CD4-positive, alpha-beta memory T cell (primary cell): ENCODE measurements around the gene CFAP68. TPM values are rescaled to one million over a fixed set of nuclear protein-coding genes. Genes with fewer than 3 reads are reported as not detected.

Experiments used
- CTCF ChIA-PET: fragments of 350-600 bp; sonication (Branson Sonifier 250); formaldehyde crosslinking; loops from one replicate; lab custom pipeline; 2021; ENCODE audit warnings: inconsistent platforms; ENCODE audit not compliant: partially characterized antibody; lab: Charles Lee
- POLR2A ChIA-PET: fragments of 350-600 bp; sonication (Branson Sonifier 250); formaldehyde crosslinking; loops from one replicate; lab custom pipeline; 2021; ENCODE audit not compliant: partially characterized antibody; lab: Charles Lee
- DNase-seq, 5 donors: peaks; one replicate each; pipeline versions ENCODE4 v3.0.0 to v3.0.0-alpha.2; 2020 to 2022; ENCODE audit warnings: mixed read lengths in 1 of 5
- H3K27ac ChIP-seq: one replicate; pipeline ENCODE4 v1.7.0; 2013; ENCODE audit warnings: low read depth, low read length
- H3K27me3 ChIP-seq: 2 replicates; pipeline ENCODE4 v1.7.0; 2013; ENCODE audit warnings: mild to moderate bottlenecking, low read length, moderate library complexity; ENCODE audit not compliant: insufficient read depth
- H3K36me3 ChIP-seq: 2 replicates; pipeline ENCODE4 v1.7.0; 2013; ENCODE audit warnings: mild to moderate bottlenecking, low read length, moderate library complexity; ENCODE audit not compliant: insufficient read depth
- H3K4me1 ChIP-seq: 2 replicates; pipeline ENCODE4 v1.7.0; 2013; ENCODE audit warnings: mild to moderate bottlenecking, low read length, moderate library complexity; ENCODE audit not compliant: insufficient read depth
- H3K4me3 ChIP-seq, 2 donors: one replicate each; pipeline ENCODE4 v1.7.0; 2013; ENCODE audit warnings: low read length in 2 of 2, mild to moderate bottlenecking in 1 of 2
- H3K9me3 ChIP-seq, 2 donors: one replicate each; pipeline ENCODE4 v1.7.0; 2013; ENCODE audit warnings: low read length in 2 of 2, control low read depth in 1 of 2; ENCODE audit not compliant: control insufficient read depth in 1 of 2
- H3K27ac Mint-ChIP-seq, 7 donors: one replicate each; pipeline ENCODE4 v1.8.0; 2020 to 2021; ENCODE audit warnings: mixed read lengths in 7 of 7, mild to moderate bottlenecking in 6 of 7, inconsistent platforms in 3 of 7, moderate library complexity in 3 of 7
- H3K27me3 Mint-ChIP-seq, 2 donors: one replicate each; pipeline ENCODE4 v1.8.0; 2020 to 2021; ENCODE audit warnings: mixed read lengths in 2 of 2
- H3K36me3 Mint-ChIP-seq, 2 donors: one replicate each; pipeline ENCODE4 v1.8.0; 2020 to 2021; ENCODE audit warnings: mixed read lengths in 2 of 2, inconsistent platforms in 1 of 2, mild to moderate bottlenecking in 1 of 2
- H3K4me1 Mint-ChIP-seq, 4 donors: one replicate each; pipeline ENCODE4 v1.8.0; 2020 to 2021; ENCODE audit warnings: mixed read lengths in 4 of 4, mild to moderate bottlenecking in 1 of 4
- H3K4me3 Mint-ChIP-seq, 8 donors: one replicate each; pipeline ENCODE4 v1.8.0; 2020 to 2021; ENCODE audit warnings: mixed read lengths in 8 of 8, mild to moderate bottlenecking in 7 of 8, moderate library complexity in 6 of 8, inconsistent platforms in 3 of 8
- H3K9me3 Mint-ChIP-seq, 8 donors: one replicate each; pipeline ENCODE4 v1.8.0; 2020 to 2021; ENCODE audit warnings: mixed read lengths in 8 of 8, mild to moderate bottlenecking in 5 of 8, inconsistent platforms in 3 of 8, moderate library complexity in 1 of 8
- intact Hi-C: fragments of 100-400 bp; cut with micrococcal nuclease; formaldehyde crosslinking; loops from one replicate; pipeline ENCODE4 v1.15.1; 2023
- polyA plus RNA-seq, 2 donors: library from polyadenylated mRNA; unstranded; fragments of 300-500 nt; fragmentation: Illumina TruSeq; gene quantifications; one replicate each; pipeline ENCODE4 v1.2.3, GENCODE V29; 2021
- total RNA-seq, 2 experiments: library from RNA; stranded (reverse); gene quantifications; one replicate each; pipeline ENCODE4 v1.2.3, GENCODE V29; 2021

The CFAP68 gene, protein sequence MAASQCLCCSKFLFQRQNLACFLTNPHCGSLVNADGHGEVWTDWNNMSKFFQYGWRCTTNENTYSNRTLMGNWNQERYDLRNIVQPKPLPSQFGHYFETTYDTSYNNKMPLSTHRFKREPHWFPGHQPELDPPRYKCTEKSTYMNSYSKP
- total RNA-seq (10 to 100 TPM; 14.8 to 18.7 TPM), polyA plus RNA-seq (10 to 100 TPM; 30.7 to 30.9 TPM)

DNA sequence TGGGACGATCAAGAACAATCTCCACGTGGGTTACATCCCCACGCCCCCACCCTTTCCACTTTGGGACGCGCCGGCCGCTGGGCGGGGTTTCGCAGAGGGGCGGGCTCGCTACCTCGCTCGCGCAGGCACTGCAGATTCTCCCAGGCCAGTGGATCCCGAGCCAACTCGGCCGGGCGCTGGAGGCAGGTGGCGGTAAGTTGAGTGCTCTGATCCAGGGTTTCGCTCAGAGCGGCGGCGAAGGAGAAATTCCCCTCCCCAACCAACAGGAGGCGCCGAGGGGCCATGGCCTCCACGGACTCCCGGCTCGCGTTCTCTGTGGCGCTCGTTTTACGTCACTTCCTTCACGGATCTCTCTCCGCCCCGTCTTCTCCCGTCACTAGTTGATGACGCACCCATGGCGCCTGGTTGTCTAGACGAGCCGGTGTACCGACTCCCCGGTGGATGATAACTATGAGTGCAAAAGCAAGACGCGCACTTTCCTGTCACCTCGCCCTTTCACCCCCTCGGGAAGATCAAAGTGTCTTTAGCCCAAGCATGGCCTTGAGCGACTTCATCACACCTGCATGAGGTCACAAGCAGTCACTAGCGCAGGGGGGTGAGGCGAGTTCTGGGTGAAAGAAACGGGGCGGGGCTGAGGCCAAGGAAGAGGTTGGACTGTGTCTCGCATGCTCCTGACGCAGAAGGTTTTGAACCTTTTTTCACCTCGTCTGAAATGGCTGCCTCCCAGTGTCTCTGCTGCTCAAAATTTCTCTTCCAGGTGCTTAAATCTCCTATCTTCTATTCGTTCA is at the start of gene CFAP68, which contains the start of gene FDXACB1:
TSS of gene CFAP68 (plus strand) at position 693 of the 788 bp plus-strand sequence. CDS start at position 713, 20 bp downstream.
TSS of gene FDXACB1 (minus strand) at position 317 of the 788 bp plus-strand sequence. CDS start at position 284, 33 bp downstream.
- DNase-seq: peak; percentile 97 to 99 (median 98)
- H3K9me3 Mint-ChIP-seq: no peaks in the 10 kb centered on the region
- Histone ChIP-seq H3K4me1 (peaks cover 18% of the 10 kb centered on the region), H3K36me3 (peaks cover 11% of the 10 kb centered on the region), H3K27me3 (no peaks in the 10 kb centered on the region), H3K27ac (peak within 1 kb of the TSS; percentile 95), H3K9me3 (no peaks in the 10 kb centered on the region), H3K4me3 (peak within 1 kb of the TSS; percentile 79 to 80)
- H3K27me3 Mint-ChIP-seq: no peaks in the 10 kb centered on the region
- peaks cover 11 to 28% (median 17%) of the 10 kb centered on the region in 4 donors for H3K4me1 Mint-ChIP-seq
- CTCF ChIA-PET: interaction anchor here (0.9 to 2.6 kb wide), 7 partner anchors 8 to 103 kb away, joined by 4 to 14 read pairs (median 9); partner anchors contain the start of gene ALG9
- H3K4me3 Mint-ChIP-seq: peak within 1 kb of the TSS; percentile 91 to 98 (median 95)
- H3K27ac Mint-ChIP-seq: peak within 1 kb of the TSS; percentile 93 to 100 (median 100)
- H3K36me3 Mint-ChIP-seq: peaks cover 14 to 36% of the 10 kb centered on the region in 2 donors
- POLR2A ChIA-PET: interaction anchor here (0.9 to 3.8 kb wide), 7 partner anchors 8 to 208 kb away, joined by 3 to 20 read pairs (median 5); partner anchors contain the start of genes ALG9, DLAT, SDHD and TIMM8B
- intact Hi-C loops: loop anchor here (1.0 to 10.0 kb wide), 9 partner anchors 8 to 1436 kb away; partner anchors contain the start of genes ALG9, DLAT, NKAPD1 and PIH1D2

DNA sequence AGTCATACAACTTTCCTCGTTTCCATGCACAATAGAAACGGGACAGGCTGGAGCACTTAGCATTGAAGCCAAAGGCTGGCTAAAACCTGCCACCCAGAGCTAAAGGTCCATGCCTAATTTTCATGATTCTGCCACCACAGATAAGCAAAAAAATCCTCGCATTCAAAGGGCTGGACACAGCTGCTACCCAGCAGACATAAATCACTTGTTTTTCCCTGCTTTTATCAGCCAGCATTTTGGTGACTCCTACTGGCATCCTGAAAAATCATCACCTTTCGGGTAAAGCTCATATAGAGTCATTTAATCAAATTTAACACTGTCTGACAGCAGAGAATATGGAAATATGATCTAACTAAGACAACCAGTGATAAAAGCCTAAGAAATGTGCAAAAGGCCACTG is 45.8 kb upstream of the CFAP68 start:
- H3K27ac Mint-ChIP-seq: no peak overlapping the region
- ChIA-PET POLR2A (no interaction called here), CTCF (interaction anchor here (0.8 to 3.5 kb wide), 5 partner anchors 11 to 267 kb away, joined by 3 to 48 read pairs (median 4); no protein-coding TSS in a partner anchor)
- H3K4me1 Mint-ChIP-seq: no peaks in the 10 kb centered on the region
- intact Hi-C loops: no loop called here
- no peaks in the 10 kb centered on the region for H3K9me3 Mint-ChIP-seq
- Histone ChIP-seq H3K4me3 (no peak overlapping the region), H3K4me1 (no peaks in the 10 kb centered on the region), H3K27ac (no peak overlapping the region), H3K36me3 (peaks cover 31% of the 10 kb centered on the region), H3K27me3 (no peaks in the 10 kb centered on the region), H3K9me3 (no peaks in the 10 kb centered on the region)
- no peak for DNase-seq
- no peaks in the 10 kb centered on the region for H3K27me3 Mint-ChIP-seq
- no peak overlapping the region for H3K4me3 Mint-ChIP-seq
- H3K36me3 Mint-ChIP-seq: peaks cover 51 to 74% of the 10 kb centered on the region in 2 donors

DNA sequence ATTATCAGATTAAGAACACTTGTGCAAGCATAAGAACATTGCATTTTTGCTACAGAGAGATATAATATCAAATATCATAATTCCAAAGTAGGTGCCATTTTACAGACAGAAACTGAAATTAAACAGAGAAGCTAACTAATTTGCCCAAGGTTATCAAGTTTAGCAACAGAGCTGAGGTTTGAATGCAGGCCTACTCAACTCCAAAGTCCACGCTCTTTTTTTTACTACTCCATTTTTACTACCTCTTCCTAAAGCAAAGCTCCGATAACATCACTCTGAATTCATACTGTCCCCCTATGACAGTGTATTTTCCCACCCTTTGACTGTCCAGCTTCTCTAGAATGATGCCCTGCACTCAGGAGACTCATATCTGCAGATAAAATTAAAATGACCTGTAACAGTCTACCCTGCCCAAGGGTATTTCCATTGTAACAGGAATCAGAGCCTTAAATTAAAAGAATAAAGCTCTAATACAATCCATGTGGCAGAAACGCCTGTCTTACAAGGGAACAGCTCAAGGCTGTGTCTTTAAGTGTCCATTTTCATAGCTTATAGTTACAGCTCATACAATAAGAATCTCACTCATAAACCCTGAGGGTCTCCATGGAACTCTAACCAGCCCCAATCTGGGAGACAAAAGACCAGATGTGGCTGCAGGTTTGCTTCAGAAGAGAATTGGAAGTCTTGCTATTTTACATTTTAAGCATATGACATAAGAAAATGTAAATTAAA is 44.7 kb upstream of the CFAP68 start:
- ChIA-PET CTCF (interaction anchor here (0.8 to 3.5 kb wide), 6 partner anchors 8 to 268 kb away, joined by 3 to 48 read pairs (median 6); no protein-coding TSS in a partner anchor), POLR2A (no interaction called here)
- H3K9me3 ChIP-seq: no peaks in the 10 kb centered on the region
- Mint-ChIP-seq H3K4me1 (no peaks in the 10 kb centered on the region), H3K36me3 (peaks cover 43 to 68% of the 10 kb centered on the region in 2 donors), H3K27me3 (no peaks in the 10 kb centered on the region), H3K4me3 (no peak overlapping the region), H3K27ac (no peak overlapping the region), H3K9me3 (no peaks in the 10 kb centered on the region)
- H3K27ac ChIP-seq: no peak overlapping the region
- intact Hi-C loops: no loop called here
- no peak overlapping the region for H3K4me3 ChIP-seq
- H3K4me1 ChIP-seq: no peaks in the 10 kb centered on the region
- DNase-seq: no peak
- H3K27me3 ChIP-seq: no peaks in the 10 kb centered on the region
- peaks cover 31% of the 10 kb centered on the region for H3K36me3 ChIP-seq

DNA sequence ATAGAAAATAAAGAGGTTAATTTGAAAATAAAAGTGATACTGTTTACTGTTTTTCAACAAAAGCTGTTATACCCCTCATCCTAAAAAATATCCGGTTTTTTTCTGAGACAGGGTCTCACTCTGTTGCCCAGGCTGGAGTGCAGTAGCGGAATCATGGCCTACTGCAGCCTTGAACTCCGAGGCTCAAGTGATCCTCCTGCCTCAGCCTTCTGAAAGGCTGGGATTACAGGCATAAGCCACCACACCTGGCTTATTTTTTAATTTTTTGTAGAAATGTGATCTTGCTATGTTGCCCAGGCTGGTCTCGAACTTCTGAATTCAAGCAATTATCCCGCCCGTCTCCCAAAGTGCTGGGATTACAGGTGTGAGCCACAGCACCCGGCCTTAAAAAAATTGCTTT is 43.7 kb upstream of the CFAP68 start:
- POLR2A ChIA-PET: no interaction called here
- CTCF ChIA-PET: interaction anchor here (1.5 to 3.5 kb wide), 4 partner anchors 8 to 269 kb away, joined by 3 to 48 read pairs (median 8); no protein-coding TSS in a partner anchor
- H3K9me3 ChIP-seq: no peaks in the 10 kb centered on the region
- intact Hi-C loops: no loop called here
- Mint-ChIP-seq H3K27ac (no peak overlapping the region), H3K4me1 (no peaks in the 10 kb centered on the region), H3K4me3 (no peak overlapping the region), H3K36me3 (peaks cover 33 to 64% of the 10 kb centered on the region in 2 donors), H3K9me3 (no peaks in the 10 kb centered on the region), H3K27me3 (no peaks in the 10 kb centered on the region)
- DNase-seq: no peak
- H3K36me3 ChIP-seq: peaks cover 31% of the 10 kb centered on the region
- H3K4me1 ChIP-seq: no peaks in the 10 kb centered on the region
- no peak overlapping the region for H3K27ac ChIP-seq
- H3K4me3 ChIP-seq: no peak overlapping the region
- H3K27me3 ChIP-seq: no peaks in the 10 kb centered on the region

DNA sequence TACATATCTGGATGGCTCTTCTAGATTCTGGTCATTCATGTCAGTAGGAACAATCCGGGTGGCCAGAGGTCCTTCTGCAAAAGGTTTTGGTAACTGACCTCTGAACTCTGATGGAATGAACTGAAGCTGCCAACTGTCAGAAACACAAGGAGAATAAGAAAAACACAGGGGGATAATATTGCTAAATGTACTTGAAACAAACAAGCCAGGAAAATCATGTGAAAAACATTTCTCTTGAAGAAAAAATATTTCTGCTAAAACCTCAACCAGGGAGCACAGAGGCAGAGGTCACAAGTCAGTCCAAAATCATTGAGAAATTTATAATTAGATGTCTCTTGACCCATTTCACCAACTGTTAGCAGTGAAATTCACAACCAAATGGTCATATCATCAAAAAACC is 43.2 kb upstream of the CFAP68 start:
- Histone ChIP-seq H3K27me3 (no peaks in the 10 kb centered on the region), H3K27ac (no peak overlapping the region), H3K36me3 (peaks cover 31% of the 10 kb centered on the region), H3K9me3 (no peaks in the 10 kb centered on the region), H3K4me1 (peaks cover 2% of the 10 kb centered on the region), H3K4me3 (no peak overlapping the region)
- no peak overlapping the region for H3K27ac Mint-ChIP-seq
- ChIA-PET POLR2A (no interaction called here), CTCF (no interaction called here)
- intact Hi-C loops: no loop called here
- H3K36me3 Mint-ChIP-seq: peaks cover 33 to 69% of the 10 kb centered on the region in 2 donors
- H3K9me3 Mint-ChIP-seq: no peaks in the 10 kb centered on the region
- H3K4me3 Mint-ChIP-seq: no peak overlapping the region
- no peak for DNase-seq
- peaks cover 0 to 2% (median 1%) of the 10 kb centered on the region in 4 donors for H3K4me1 Mint-ChIP-seq
- no peaks in the 10 kb centered on the region for H3K27me3 Mint-ChIP-seq

DNA sequence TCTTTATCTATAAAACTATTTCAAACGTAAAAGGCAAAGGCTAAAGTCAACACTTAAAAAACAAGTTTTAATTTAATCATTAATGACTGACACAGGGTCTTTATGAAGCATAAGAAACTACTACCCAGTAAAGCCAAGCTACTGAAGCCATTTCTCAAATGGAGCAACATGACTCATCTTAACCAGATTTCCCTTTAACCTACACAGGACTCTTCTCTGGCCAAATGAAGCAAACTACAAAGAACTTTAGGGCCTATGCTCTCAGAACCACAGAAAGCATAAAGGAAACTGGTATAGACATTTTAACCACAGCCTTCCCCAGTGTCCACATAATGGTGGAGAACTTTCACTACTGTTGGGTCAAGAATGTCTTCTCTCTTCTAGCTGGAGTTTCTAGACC is 42.6 kb upstream of the CFAP68 start:
- Histone ChIP-seq H3K36me3 (peaks cover 31% of the 10 kb centered on the region), H3K27me3 (no peaks in the 10 kb centered on the region), H3K4me1 (peaks cover 5% of the 10 kb centered on the region), H3K4me3 (no peak overlapping the region), H3K27ac (no peak overlapping the region), H3K9me3 (no peaks in the 10 kb centered on the region)
- Mint-ChIP-seq H3K36me3 (peaks cover 33 to 69% of the 10 kb centered on the region in 2 donors), H3K27ac (no peak overlapping the region), H3K9me3 (no peaks in the 10 kb centered on the region), H3K4me1 (peaks cover 2 to 6% (median 4%) of the 10 kb centered on the region in 4 donors), H3K27me3 (no peaks in the 10 kb centered on the region), H3K4me3 (no peak overlapping the region)
- DNase-seq: no peak
- ChIA-PET POLR2A (no interaction called here), CTCF (no interaction called here)
- intact Hi-C loops: no loop called here
